Liver (tissue), 3 donors: ENCODE results near the gene ARHGEF4.

ENCODE experiments used
- JUND ChIP-seq, 2 donors: IDR thresholded peaks; 2 replicates each; pipeline ENCODE4 v1.6.1; 2016; ENCODE audit warnings: antibody characterized with exemption in 2 of 2
- NR2F2 ChIP-seq: IDR thresholded peaks from 2 replicates; pipeline ENCODE4 v1.6.1; 2016; ENCODE audit warnings: antibody characterized with exemption
- SP1 ChIP-seq: IDR thresholded peaks from 2 replicates; pipeline ENCODE4 v1.6.1; 2018; ENCODE audit warnings: antibody characterized with exemption, mild to moderate bottlenecking
- TAF1 ChIP-seq: conservative IDR thresholded peaks from 2 replicates; pipeline ENCODE4 v1.6.1; 2016; ENCODE audit warnings: antibody characterized with exemption, mild to moderate bottlenecking
- YY1 ChIP-seq: IDR thresholded peaks from 2 replicates; pipeline ENCODE4 v1.6.1; 2016; ENCODE audit warnings: antibody characterized with exemption, mild to moderate bottlenecking
- ZBTB33 ChIP-seq: IDR thresholded peaks from 2 replicates; pipeline ENCODE4 v1.6.1; 2016; ENCODE audit warnings: antibody characterized with exemption
- TF ChIP-seq, protein P1 (sequence below): fragments of 150-350 bp; IDR thresholded peaks from 2 replicates; pipeline ENCODE4 v1.5.1; 2017; ENCODE audit warnings: improper control_type of control experiment, low read depth, low read length; ENCODE audit not compliant: missing input control
- TF ChIP-seq, protein P2 (sequence below): IDR thresholded peaks from 2 replicates; pipeline ENCODE4 v1.6.1; 2016; ENCODE audit warnings: antibody characterized with exemption, mild to moderate bottlenecking
- donor health status: healthy.
- donor health status: healthy.

DNA sequence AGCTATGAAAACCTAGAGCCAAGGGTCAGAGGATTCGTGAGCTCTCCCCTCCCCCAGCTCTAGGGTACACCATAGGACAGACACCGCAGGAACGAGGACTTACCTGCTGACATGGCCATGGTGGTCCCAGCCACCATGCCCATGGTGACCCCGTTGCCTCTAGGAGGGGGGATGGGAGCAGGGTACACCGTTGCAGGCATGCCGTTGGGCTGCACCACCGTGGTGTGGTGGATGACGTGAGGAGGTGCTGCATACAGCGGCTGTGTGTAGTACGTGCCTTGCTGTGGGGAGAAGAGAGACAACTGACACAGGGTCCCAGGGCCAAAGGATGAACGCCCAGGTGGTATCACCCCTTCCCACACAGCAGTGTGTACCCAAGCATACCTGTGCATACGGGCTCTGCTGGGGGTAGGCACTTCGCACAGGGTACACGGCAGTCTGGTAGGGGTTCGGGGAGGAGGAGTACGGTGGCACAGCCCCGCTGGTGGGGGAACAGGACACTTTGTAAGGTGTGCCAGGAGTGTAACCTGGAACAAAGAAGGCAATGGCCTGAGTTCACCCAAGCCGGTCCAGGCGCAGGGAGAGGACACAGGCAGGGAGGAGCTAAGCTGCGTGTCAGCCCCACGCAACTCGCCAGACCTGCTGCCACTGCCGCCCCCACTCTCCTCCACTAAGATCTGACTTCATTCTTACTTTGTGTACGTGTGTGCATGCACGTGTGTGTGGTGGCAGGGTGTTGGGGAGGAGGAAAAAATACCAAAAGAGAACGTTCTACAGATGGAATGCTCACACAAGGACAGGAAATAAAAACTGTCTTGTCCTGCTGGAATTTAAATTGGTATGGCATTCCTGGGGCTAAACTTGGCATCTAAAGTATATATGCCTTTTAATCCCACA, 218.7 kb downstream of the ARHGEF4 start:
- TF ChIP-seq YY1 (no peak), NR2F2 (no peak), ZBTB33 (no peak), SP1 (no peak), JUND (IDR thresholded peaks at IDR 0.05) (no peak), TAF1 (no peak)
- TF ChIP-seq, protein P1, sequence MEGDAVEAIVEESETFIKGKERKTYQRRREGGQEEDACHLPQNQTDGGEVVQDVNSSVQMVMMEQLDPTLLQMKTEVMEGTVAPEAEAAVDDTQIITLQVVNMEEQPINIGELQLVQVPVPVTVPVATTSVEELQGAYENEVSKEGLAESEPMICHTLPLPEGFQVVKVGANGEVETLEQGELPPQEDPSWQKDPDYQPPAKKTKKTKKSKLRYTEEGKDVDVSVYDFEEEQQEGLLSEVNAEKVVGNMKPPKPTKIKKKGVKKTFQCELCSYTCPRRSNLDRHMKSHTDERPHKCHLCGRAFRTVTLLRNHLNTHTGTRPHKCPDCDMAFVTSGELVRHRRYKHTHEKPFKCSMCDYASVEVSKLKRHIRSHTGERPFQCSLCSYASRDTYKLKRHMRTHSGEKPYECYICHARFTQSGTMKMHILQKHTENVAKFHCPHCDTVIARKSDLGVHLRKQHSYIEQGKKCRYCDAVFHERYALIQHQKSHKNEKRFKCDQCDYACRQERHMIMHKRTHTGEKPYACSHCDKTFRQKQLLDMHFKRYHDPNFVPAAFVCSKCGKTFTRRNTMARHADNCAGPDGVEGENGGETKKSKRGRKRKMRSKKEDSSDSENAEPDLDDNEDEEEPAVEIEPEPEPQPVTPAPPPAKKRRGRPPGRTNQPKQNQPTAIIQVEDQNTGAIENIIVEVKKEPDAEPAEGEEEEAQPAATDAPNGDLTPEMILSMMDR = no peak
- TF ChIP-seq, protein P2, sequence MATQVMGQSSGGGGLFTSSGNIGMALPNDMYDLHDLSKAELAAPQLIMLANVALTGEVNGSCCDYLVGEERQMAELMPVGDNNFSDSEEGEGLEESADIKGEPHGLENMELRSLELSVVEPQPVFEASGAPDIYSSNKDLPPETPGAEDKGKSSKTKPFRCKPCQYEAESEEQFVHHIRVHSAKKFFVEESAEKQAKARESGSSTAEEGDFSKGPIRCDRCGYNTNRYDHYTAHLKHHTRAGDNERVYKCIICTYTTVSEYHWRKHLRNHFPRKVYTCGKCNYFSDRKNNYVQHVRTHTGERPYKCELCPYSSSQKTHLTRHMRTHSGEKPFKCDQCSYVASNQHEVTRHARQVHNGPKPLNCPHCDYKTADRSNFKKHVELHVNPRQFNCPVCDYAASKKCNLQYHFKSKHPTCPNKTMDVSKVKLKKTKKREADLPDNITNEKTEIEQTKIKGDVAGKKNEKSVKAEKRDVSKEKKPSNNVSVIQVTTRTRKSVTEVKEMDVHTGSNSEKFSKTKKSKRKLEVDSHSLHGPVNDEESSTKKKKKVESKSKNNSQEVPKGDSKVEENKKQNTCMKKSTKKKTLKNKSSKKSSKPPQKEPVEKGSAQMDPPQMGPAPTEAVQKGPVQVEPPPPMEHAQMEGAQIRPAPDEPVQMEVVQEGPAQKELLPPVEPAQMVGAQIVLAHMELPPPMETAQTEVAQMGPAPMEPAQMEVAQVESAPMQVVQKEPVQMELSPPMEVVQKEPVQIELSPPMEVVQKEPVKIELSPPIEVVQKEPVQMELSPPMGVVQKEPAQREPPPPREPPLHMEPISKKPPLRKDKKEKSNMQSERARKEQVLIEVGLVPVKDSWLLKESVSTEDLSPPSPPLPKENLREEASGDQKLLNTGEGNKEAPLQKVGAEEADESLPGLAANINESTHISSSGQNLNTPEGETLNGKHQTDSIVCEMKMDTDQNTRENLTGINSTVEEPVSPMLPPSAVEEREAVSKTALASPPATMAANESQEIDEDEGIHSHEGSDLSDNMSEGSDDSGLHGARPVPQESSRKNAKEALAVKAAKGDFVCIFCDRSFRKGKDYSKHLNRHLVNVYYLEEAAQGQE = no peak
